ENCODE results near the gene ASB18.
A peak's percentile ranks its signal among the peaks of the same experiment; 100 is the strongest.
"Not testable (repeated sequence)": the region's sequence is repeated elsewhere in the genome, so short reads cannot be mapped to it uniquely, and the experiment has no call there.

ASB18 gene

GRCh38 chr2:236264256-236264655, at the start of gene ASB18:
Gene ASB18 (minus strand): TSS chr2:236264406. CDS start chr2:236264345, 61 bp downstream.
- no peak for DNase-seq

- DNase-seq: no peak
Observed at GRCh38 chr2:236311286-236311685, 47.1 kb upstream of the ASB18 start.

- DNase-seq: peak; percentile 22
Observed at GRCh38 chr2:236309669-236310029, 45.4 kb upstream of the ASB18 start.

- DNase-seq: no peak
Observed at GRCh38 chr2:236308855-236309668, 44.9 kb upstream of the ASB18 start.

GRCh38 chr2:236307641-236308040, 43.4 kb upstream of the ASB18 start:
- no peak for DNase-seq

GRCh38 chr2:236306825-236307540, 42.8 kb upstream of the ASB18 start:
- DNase-seq: no peak

GRCh38 chr2:236305964-236306605, 41.9 kb upstream of the ASB18 start:
- no peak for DNase-seq

- no peak for DNase-seq
Observed at GRCh38 chr2:236305531-236305930, 41.3 kb upstream of the ASB18 start.

GRCh38 chr2:236303935-236304334, 39.7 kb upstream of the ASB18 start:
- no peak for DNase-seq

- no peak for DNase-seq
Observed at GRCh38 chr2:236302555-236302954, 38.3 kb upstream of the ASB18 start.

- DNase-seq: no peak
Observed at GRCh38 chr2:236298924-236299475, 34.8 kb upstream of the ASB18 start.

GRCh38 chr2:236295481-236295880, 31.3 kb upstream of the ASB18 start:
- DNase-seq: no peak

GRCh38 chr2:236294647-236295046, 30.4 kb upstream of the ASB18 start:
- DNase-seq: no peak

- no peak for DNase-seq
Observed at GRCh38 chr2:236293241-236293810, 29.1 kb upstream of the ASB18 start.

- DNase-seq: no peak
Observed at GRCh38 chr2:236291911-236292310, 27.7 kb upstream of the ASB18 start.

GRCh38 chr2:236291476-236291875, 27.3 kb upstream of the ASB18 start:
- DNase-seq: no peak

- DNase-seq: no peak
Observed at GRCh38 chr2:236290742-236291425, 26.7 kb upstream of the ASB18 start.

- DNase-seq: no peak
Observed at GRCh38 chr2:236289766-236290462, 25.7 kb upstream of the ASB18 start.

- DNase-seq: not testable (repeated sequence)
Observed at GRCh38 chr2:236288373-236288772, 24.2 kb upstream of the ASB18 start.

GRCh38 chr2:236287656-236288055, 23.4 kb upstream of the ASB18 start:
- DNase-seq: no peak

GRCh38 chr2:236286873-236287545, 22.8 kb upstream of the ASB18 start:
- peak; percentile 60 for DNase-seq
